Brain microvascular endothelial cell (primary cell): Measurements from ENCODE around the gene LRP6.
"Not testable (repeated sequence)": the region's sequence is repeated elsewhere in the genome, so short reads cannot be mapped to it uniquely, and the experiment has no call there.

ENCODE experiments used
- DNase-seq: peaks from one replicate; pipeline ENCODE4 v3.0.0-alpha.2; 2020
- H3K27ac ChIP-seq: fragments of 250-450 bp; sonication (Bioruptor Pico); 2 replicates; pipeline ENCODE4 v1.5.1; 2020; ENCODE audit warnings: mild to moderate bottlenecking, moderate library complexity
- H3K27me3 ChIP-seq: fragments of 250-450 bp; sonication (Bioruptor Pico); replicated peaks from 2 replicates; pipeline ENCODE4 v1.5.1; 2020; ENCODE audit warnings: mild to moderate bottlenecking
- H3K36me3 ChIP-seq: fragments of 250-450 bp; sonication (Bioruptor Pico); replicated peaks from 2 replicates; pipeline ENCODE4 v1.5.1; 2020; ENCODE audit warnings: mild to moderate bottlenecking
- H3K4me3 ChIP-seq: 2 replicates; pipeline ENCODE4 v1.5.1; 2011; ENCODE audit warnings: low read depth, mild to moderate bottlenecking, control low read depth, low read length, moderate library complexity
- in situ Hi-C: cut with HindIII; loops from 2 replicates; pipeline ENCODE4 v1.10.0; 2017; ENCODE audit warnings: low sequenced_read_pairs, low pct_ligation_motif_present
- TF ChIP-seq, protein P1 (sequence below): IDR thresholded peaks from 2 replicates; pipeline ENCODE4 v1.5.1; 2011; ENCODE audit warnings: low read depth, mild to moderate bottlenecking, moderate library complexity, low read length, control low read depth, inconsistent platforms; ENCODE audit errors: missing control alignments

LRP6 gene

DNA sequence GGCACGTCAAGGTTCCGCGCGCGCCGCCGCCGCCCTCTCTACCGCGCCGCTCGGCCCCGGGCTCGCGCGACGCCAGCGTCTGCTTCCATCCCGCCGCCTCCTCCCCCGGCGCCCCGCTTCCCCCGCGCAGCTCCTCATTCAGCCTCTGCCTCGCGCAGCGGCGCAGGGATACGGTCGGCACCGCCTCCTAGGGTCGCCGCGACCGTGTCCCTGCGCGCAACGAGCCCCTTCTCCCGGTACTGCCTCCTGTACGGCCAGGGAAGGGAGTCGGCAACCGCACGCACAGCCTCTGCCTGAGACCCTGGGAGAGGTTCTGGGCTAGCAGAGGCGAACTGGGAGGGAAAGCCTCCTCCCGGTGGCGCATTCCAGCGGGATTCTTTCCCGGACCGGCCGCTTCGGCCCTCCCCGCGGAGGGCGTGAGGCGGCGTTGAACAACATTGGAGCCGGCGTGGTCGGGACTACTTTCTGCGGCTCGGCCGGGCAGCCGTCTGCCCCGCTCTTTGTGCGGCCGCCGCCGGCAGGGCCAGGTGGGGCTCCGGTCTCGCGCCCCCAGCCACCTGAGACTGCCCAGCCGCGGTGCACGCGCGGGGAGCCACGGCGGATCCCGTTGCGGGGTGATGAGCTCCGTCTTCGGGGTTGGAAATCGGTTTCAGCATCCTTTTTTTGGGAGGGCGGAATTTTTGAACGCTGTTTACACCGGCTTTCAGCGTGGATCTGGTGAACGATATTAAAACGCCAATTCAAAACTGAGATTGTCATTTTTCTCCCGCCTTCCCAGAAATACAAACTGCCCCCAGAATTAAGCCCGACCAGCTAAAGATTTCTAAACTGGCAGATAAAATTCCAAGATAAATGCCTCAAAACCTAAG lies at the start of gene LRP6:
Gene LRP6, minus strand, starts transcription at position 172 of the 869 bp plus-strand sequence. CDS start 309 bp downstream, outside the sequence.
- Histone ChIP-seq H3K36me3 (no peaks in the 10 kb centered on the region), H3K27me3 (no peaks in the 10 kb centered on the region), H3K27ac (peak within 1 kb of the TSS; percentile 99), H3K4me3 (peak within 1 kb of the TSS; percentile 88)
- in situ Hi-C loops: no loop called here
- TF ChIP-seq, protein P1, sequence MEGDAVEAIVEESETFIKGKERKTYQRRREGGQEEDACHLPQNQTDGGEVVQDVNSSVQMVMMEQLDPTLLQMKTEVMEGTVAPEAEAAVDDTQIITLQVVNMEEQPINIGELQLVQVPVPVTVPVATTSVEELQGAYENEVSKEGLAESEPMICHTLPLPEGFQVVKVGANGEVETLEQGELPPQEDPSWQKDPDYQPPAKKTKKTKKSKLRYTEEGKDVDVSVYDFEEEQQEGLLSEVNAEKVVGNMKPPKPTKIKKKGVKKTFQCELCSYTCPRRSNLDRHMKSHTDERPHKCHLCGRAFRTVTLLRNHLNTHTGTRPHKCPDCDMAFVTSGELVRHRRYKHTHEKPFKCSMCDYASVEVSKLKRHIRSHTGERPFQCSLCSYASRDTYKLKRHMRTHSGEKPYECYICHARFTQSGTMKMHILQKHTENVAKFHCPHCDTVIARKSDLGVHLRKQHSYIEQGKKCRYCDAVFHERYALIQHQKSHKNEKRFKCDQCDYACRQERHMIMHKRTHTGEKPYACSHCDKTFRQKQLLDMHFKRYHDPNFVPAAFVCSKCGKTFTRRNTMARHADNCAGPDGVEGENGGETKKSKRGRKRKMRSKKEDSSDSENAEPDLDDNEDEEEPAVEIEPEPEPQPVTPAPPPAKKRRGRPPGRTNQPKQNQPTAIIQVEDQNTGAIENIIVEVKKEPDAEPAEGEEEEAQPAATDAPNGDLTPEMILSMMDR: no peak
- peak; percentile 88 for DNase-seq

DNA sequence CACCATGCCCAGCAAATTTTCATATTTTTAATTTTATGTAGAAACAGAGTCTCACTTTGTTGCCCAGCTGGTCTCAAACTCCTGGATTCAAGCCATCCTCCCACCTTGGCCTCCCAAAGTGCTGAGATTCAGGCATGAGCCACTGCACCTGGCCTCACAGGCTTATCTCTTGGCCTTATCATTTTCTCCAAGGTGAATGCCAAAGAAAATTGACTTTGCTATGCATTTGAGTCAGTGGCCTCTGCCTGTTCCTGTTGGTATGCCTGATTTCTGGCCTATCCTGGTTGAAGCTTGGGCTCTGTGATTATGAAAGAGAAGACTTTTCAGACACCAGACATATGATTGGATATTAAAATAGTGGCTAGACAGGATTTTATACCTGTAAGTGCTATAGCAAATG lies 49.0 kb upstream of the LRP6 start:
- Histone ChIP-seq H3K36me3 (no peaks in the 10 kb centered on the region), H3K4me3 (no peak overlapping the region), H3K27me3 (no peaks in the 10 kb centered on the region), H3K27ac (no peak overlapping the region)
- TF ChIP-seq, protein P1: no peak
- DNase-seq: no peak
- in situ Hi-C loops: no loop called here

DNA sequence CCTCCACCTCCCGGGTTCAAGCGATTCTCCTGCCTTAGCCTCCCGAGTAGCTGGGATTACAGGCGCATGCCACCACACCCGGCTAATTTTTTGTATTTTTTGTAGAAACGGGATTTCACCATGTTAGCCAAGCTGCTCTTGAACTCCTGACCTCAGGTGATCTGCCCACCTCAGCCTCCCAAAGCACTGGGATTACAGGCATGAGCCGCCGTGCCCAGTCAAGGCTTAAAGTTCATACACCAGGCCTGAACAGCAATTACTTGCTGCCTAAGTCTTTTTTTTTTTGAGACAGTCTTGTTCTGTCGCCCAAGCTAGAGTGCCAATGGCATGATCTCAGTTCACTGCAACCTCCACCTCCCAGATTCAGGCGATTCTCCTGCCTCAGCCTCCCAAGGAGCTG lies 43.9 kb upstream of the LRP6 start:
- H3K4me3 ChIP-seq, H3K27me3 ChIP-seq, H3K27ac ChIP-seq, DNase-seq, in situ Hi-C loops, H3K36me3 ChIP-seq: not testable (repeated sequence)

DNA sequence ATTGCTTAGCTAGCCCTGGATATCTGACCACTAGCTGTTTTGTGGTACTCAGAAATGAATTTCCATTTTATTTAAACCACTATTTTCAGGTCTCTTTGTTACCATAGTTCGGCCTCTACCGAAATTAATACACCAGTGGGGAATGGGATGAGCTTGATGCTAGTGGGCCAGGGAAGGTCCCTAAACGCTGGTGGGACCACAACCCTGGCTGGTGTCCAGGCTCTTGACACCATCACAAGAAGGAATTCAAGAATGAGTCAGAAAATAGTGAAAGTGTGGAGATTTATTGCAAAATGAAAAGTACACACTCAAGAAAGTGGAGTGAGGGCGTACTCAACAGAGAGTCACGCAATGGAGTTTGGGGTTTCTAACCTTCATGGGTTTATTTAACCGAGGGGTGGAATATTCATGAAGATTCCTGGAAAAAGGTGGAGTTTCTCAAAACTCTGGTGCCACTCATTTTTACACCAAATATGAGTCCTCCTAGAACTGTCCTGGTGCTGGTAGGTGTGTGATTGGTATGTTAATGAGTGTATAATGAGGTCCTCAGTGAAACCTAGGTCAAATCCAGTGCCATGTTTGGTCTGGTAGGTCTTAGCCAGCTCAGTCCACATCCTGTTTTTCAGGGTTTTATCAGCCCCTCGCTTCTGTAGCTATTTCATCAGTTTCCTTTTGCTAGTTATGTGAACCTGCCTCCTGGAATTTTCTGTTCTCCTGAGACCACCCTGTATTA lies 38.9 kb upstream of the LRP6 start:
- no peak for DNase-seq
- H3K36me3 ChIP-seq: no peaks in the 10 kb centered on the region
- H3K27me3 ChIP-seq: no peaks in the 10 kb centered on the region
- H3K27ac ChIP-seq: no peak overlapping the region
- in situ Hi-C loops: no loop called here
- TF ChIP-seq, protein P1: no peak
- no peak overlapping the region for H3K4me3 ChIP-seq

DNA sequence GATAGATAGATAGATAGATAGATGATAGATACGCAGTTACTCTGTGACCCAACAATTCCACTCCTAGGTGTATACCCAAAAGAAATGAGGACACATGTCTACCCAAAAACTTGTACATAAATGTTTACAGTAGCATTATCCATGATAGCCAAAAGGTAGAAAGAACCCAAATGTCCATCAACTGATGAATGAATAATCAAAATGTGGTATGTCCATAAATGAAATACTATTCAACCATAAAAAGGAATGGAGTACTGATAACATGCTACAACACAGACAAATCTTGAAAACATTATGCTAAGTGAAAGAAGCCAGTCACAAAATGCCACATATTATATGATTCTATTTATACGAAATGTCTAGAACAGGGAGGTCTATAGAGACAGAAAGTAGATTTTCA lies 36.1 kb upstream of the LRP6 start:
- Histone ChIP-seq H3K4me3 (no peak overlapping the region), H3K27ac (no peak overlapping the region), H3K27me3 (no peaks in the 10 kb centered on the region), H3K36me3 (no peaks in the 10 kb centered on the region)
- in situ Hi-C loops: no loop called here
- DNase-seq: no peak
- TF ChIP-seq, protein P1: no peak

DNA sequence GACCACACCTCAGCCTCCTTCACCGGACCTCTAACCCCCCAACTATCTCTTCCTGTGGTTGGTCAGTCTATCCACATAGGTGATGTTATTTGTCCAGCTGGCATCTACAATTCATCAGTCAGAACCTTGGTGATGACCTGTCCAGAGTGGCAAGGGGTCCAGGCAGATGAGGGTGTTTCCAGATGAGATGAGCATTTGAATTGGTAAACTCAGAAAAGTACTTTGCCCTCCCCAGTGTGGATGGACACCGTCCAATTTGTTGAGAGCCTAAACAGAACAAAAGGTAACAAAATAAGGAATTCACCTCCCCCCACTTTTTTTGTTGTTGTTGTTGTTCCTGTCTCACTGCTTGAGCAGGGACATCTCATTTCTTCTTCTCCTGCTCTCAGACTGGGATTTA lies 34.3 kb upstream of the LRP6 start:
- TF ChIP-seq, protein P1: no peak
- Histone ChIP-seq H3K36me3 (no peaks in the 10 kb centered on the region), H3K27ac (no peak overlapping the region), H3K4me3 (no peak overlapping the region), H3K27me3 (no peaks in the 10 kb centered on the region)
- in situ Hi-C loops: no loop called here
- DNase-seq: no peak
